ENCODE data around the gene PLEKHN1. TPM values are rescaled to one million over a fixed set of nuclear protein-coding genes. Genes with fewer than 3 reads are reported as not detected.

PLEKHN1 gene
- total RNA-seq, 1 donor from 2014 or later, result 0.24 TPM

GRCh38 chr1:1023700-1024099 lies 57.4 kb downstream of the PLEKHN1 start:
- no peak for DNase-seq (ENCODE audit: low read depth)

- DNase-seq (ENCODE audit: low read depth), result no peak
Measured at GRCh38 chr1:1024149-1024770, 58.0 kb downstream of the PLEKHN1 start.

- no peak for DNase-seq (ENCODE audit: low read depth)
Measured at GRCh38 chr1:1024771-1025699, 58.8 kb downstream of the PLEKHN1 start.

Other genes starting within 250 kb of the PLEKHN1 start
- gene SAMD11, start 42.6 kb upstream of the PLEKHN1 start, total RNA-seq, result 0.86 and 1.4 TPM in 2 replicates
- 70.2 and 71.9 TPM in 2 replicates for gene NOC2L, start 7.2 kb upstream of the PLEKHN1 start, total RNA-seq
- 5.6 and 13.6 TPM in 2 replicates for gene KLHL17, start 5.9 kb upstream of the PLEKHN1 start, total RNA-seq
- 1.4 TPM in 1 of 2 replicates, not detected in the other for gene PERM1, start 15.6 kb downstream of the PLEKHN1 start, total RNA-seq
- gene HES4, start 33.6 kb downstream of the PLEKHN1 start, total RNA-seq, result 45.8 and 63.9 TPM in 2 replicates
- gene ISG15, start 47.0 kb downstream of the PLEKHN1 start, total RNA-seq, result 103 and 148 TPM in 2 replicates
- gene AGRN, start 53.6 kb downstream of the PLEKHN1 start, total RNA-seq, result 108 and 171 TPM in 2 replicates
- 0.05 and 0.83 TPM in 2 replicates for gene RNF223, start 107.8 kb downstream of the PLEKHN1 start, total RNA-seq
- 10.0 and 11.7 TPM in 2 replicates for gene C1orf159, start 149.6 kb downstream of the PLEKHN1 start, total RNA-seq
- not detected in 2 replicates for gene TTLL10, start 207.4 kb downstream of the PLEKHN1 start, total RNA-seq
- gene TNFRSF18, start 240.1 kb downstream of the PLEKHN1 start, total RNA-seq, result 0.47 TPM in 1 of 2 replicates, not detected in the other
- not detected in 2 replicates for gene TNFRSF4, start 247.7 kb downstream of the PLEKHN1 start, total RNA-seq

Data from myocyte (in vitro differentiated cells).